Astrocyte (in vitro differentiated cells and primary cell): ENCODE data around the gene ERG. TPM values are rescaled to one million over a fixed set of nuclear protein-coding genes. Genes with fewer than 3 reads are reported as not detected.

Source experiments
- DNase-seq: peaks from one replicate; pipeline ENCODE4 v3.0.0-alpha.2; 2010; ENCODE audit warnings: low read depth
- FAIRE-seq: peaks from 2 replicates; lab custom pipeline; 2011; peaks lifted over from hg19 to GRCh38; lab: Jason Lieb, UNC
- H2AFZ ChIP-seq: 2 replicates; pipeline ENCODE4 v1.6.0; 2012; ENCODE audit warnings: low read depth, low read length, inconsistent platforms
- H3K27ac ChIP-seq: 2 replicates; pipeline ENCODE4 v1.5.1; 2011; ENCODE audit warnings: low read depth, low read length, inconsistent platforms
- H3K27me3 ChIP-seq: 2 replicates; pipeline ENCODE4 v1.6.0; 2011; ENCODE audit warnings: low read length, inconsistent platforms; ENCODE audit not compliant: insufficient read depth
- H3K36me3 ChIP-seq: 2 replicates; pipeline ENCODE4 v1.5.1; 2011; ENCODE audit warnings: low read length, inconsistent platforms; ENCODE audit not compliant: insufficient read depth
- H3K4me1 ChIP-seq: 2 replicates; pipeline ENCODE4 v1.5.1; 2011; ENCODE audit warnings: low read length, inconsistent platforms; ENCODE audit not compliant: insufficient read depth
- H3K4me2 ChIP-seq: 2 replicates; pipeline ENCODE4 v1.6.0; 2012; ENCODE audit warnings: low read length, inconsistent platforms
- H3K4me3 ChIP-seq: 2 replicates; pipeline ENCODE4 v1.5.1; 2011; ENCODE audit warnings: low read depth, mild to moderate bottlenecking, low read length, inconsistent platforms; ENCODE audit not compliant: insufficient read depth
- H3K79me2 ChIP-seq: 2 replicates; pipeline ENCODE4 v1.6.0; 2012; ENCODE audit warnings: mild to moderate bottlenecking, low read length, inconsistent platforms; ENCODE audit not compliant: insufficient read depth
- H3K9ac ChIP-seq: 2 replicates; pipeline ENCODE4 v1.6.0; 2012; ENCODE audit warnings: mild to moderate bottlenecking, low read length, inconsistent platforms
- H3K9me3 ChIP-seq: 2 replicates; pipeline ENCODE4 v1.5.1; 2012; ENCODE audit warnings: low read depth, mild to moderate bottlenecking, low read length, inconsistent platforms; ENCODE audit not compliant: insufficient read depth
- H4K20me1 ChIP-seq: 2 replicates; pipeline ENCODE4 v1.6.0; 2012; ENCODE audit warnings: low read length, inconsistent platforms; ENCODE audit not compliant: insufficient read depth
- H3K27ac Mint-ChIP-seq: one replicate; pipeline ENCODE4 v1.8.0; 2021; ENCODE audit warnings: mild to moderate bottlenecking, mixed read lengths; ENCODE audit not compliant: unreplicated experiment
- H3K27me3 Mint-ChIP-seq: one replicate; pipeline ENCODE4 v1.8.0; 2021; ENCODE audit warnings: low read depth, mixed read lengths; ENCODE audit not compliant: unreplicated experiment
- H3K36me3 Mint-ChIP-seq: one replicate; pipeline ENCODE4 v1.8.0; 2021; ENCODE audit warnings: low read depth, mixed read lengths; ENCODE audit not compliant: unreplicated experiment
- H3K4me1 Mint-ChIP-seq: one replicate; pipeline ENCODE4 v1.8.0; 2021; ENCODE audit warnings: low read depth, mixed read lengths; ENCODE audit not compliant: unreplicated experiment
- H3K4me3 Mint-ChIP-seq: one replicate; pipeline ENCODE4 v1.8.0; 2021; ENCODE audit warnings: mild to moderate bottlenecking, moderate library complexity, mixed read lengths; ENCODE audit not compliant: unreplicated experiment
- H3K9me3 Mint-ChIP-seq: one replicate; pipeline ENCODE4 v1.8.0; 2021; ENCODE audit warnings: mild to moderate bottlenecking, mixed read lengths; ENCODE audit not compliant: unreplicated experiment
- CTCF ChIP-seq: IDR thresholded peaks from 2 replicates; pipeline ENCODE4 v1.5.1; 2011; ENCODE audit warnings: low read depth, mild to moderate bottlenecking, inconsistent platforms, low read length, moderate library complexity; ENCODE audit not compliant: insufficient read depth
- EZH2 ChIP-seq: IDR thresholded peaks from 2 replicates; pipeline ENCODE4 v1.6.1; 2012; ENCODE audit warnings: mild to moderate bottlenecking, low read length, inconsistent platforms; ENCODE audit not compliant: insufficient read depth
- total RNA-seq: library from RNA; stranded (reverse); gene quantifications from 2 replicates; pipeline ENCODE4 v1.2.1, GENCODE V29; 2021

The ERG gene
- total RNA-seq, 1 donor from 2014 or later, result 0.84 TPM

- Histone ChIP-seq H2AFZ (no peak overlapping the region), H3K4me2 (no peak overlapping the region), H3K4me3 (no peak overlapping the region), H4K20me1 (no peaks in the 10 kb centered on the region), H3K9ac (no peak overlapping the region), H3K79me2 (no peaks in the 10 kb centered on the region), H3K4me1 (no peaks in the 10 kb centered on the region), H3K27ac (no peak overlapping the region), H3K27me3 (no peaks in the 10 kb centered on the region), H3K36me3 (no peaks in the 10 kb centered on the region), H3K9me3 (no peaks in the 10 kb centered on the region)
- no peaks in the 10 kb centered on the region for H3K9me3 Mint-ChIP-seq
- H3K4me3 Mint-ChIP-seq, result no peak overlapping the region
- H3K4me1 Mint-ChIP-seq, result no peaks in the 10 kb centered on the region
- H3K27ac Mint-ChIP-seq, result no peak overlapping the region
- DNase-seq, result no peak
- no peaks in the 10 kb centered on the region for H3K36me3 Mint-ChIP-seq
- TF ChIP-seq CTCF (no peak), EZH2 (no peak)
- peaks cover 12% of the 10 kb centered on the region for H3K27me3 Mint-ChIP-seq
- no peak for FAIRE-seq
Measured at GRCh38 chr21:38420140-38420539, 78.1 kb downstream of the ERG start.

GRCh38 chr21:38417726-38418125 lies 80.6 kb downstream of the ERG start:
- H3K27me3 ChIP-seq, result no peaks in the 10 kb centered on the region
- no peak overlapping the region for H2AFZ ChIP-seq
- H3K27me3 Mint-ChIP-seq, result peaks cover 10% of the 10 kb centered on the region
- no peaks in the 10 kb centered on the region for H3K36me3 ChIP-seq
- H3K9ac ChIP-seq, result no peak overlapping the region
- no peaks in the 10 kb centered on the region for H3K79me2 ChIP-seq
- TF ChIP-seq EZH2, result no peak
- TF ChIP-seq CTCF, result no peak
- no peak overlapping the region for H3K27ac Mint-ChIP-seq
- H4K20me1 ChIP-seq, result no peaks in the 10 kb centered on the region
- H3K4me3 Mint-ChIP-seq, result no peak overlapping the region
- no peaks in the 10 kb centered on the region for H3K4me1 Mint-ChIP-seq
- H3K36me3 Mint-ChIP-seq, result no peaks in the 10 kb centered on the region
- H3K4me1 ChIP-seq, result no peaks in the 10 kb centered on the region
- no peak for FAIRE-seq
- DNase-seq, result no peak
- H3K4me3 ChIP-seq, result no peak overlapping the region
- no peaks in the 10 kb centered on the region for H3K9me3 ChIP-seq
- no peaks in the 10 kb centered on the region for H3K9me3 Mint-ChIP-seq
- no peak overlapping the region for H3K27ac ChIP-seq
- H3K4me2 ChIP-seq, result no peak overlapping the region

GRCh38 chr21:38416791-38417190 lies 81.5 kb downstream of the ERG start:
- Mint-ChIP-seq H3K4me1 (no peaks in the 10 kb centered on the region), H3K36me3 (no peaks in the 10 kb centered on the region), H3K9me3 (no peaks in the 10 kb centered on the region), H3K27ac (no peak overlapping the region), H3K4me3 (no peak overlapping the region), H3K27me3 (peaks cover 10% of the 10 kb centered on the region)
- Histone ChIP-seq H3K27ac (no peak overlapping the region), H3K9me3 (no peaks in the 10 kb centered on the region), H4K20me1 (no peaks in the 10 kb centered on the region), H3K4me2 (no peak overlapping the region), H2AFZ (no peak overlapping the region), H3K79me2 (no peaks in the 10 kb centered on the region), H3K4me3 (no peak overlapping the region), H3K9ac (no peak overlapping the region), H3K4me1 (no peaks in the 10 kb centered on the region), H3K36me3 (no peaks in the 10 kb centered on the region), H3K27me3 (no peaks in the 10 kb centered on the region)
- TF ChIP-seq CTCF, result no peak
- TF ChIP-seq EZH2, result no peak
- FAIRE-seq, result no peak
- no peak for DNase-seq
